AG04450 (cell line): ENCODE results near the gene SDK1. TPM values are rescaled to one million over a fixed set of nuclear protein-coding genes. Genes with fewer than 3 reads are reported as not detected.

Experiments
- CTCF ChIA-PET: fragments of 300-600, 350-600 bp; formaldehyde crosslinking; extraction: SDS; loops from one replicate; lab custom pipeline; 2022; ENCODE audit warnings: antibody characterized with exemption, inconsistent platforms; lab: Charles Lee
- POLR2A ChIA-PET: fragments of 350-600 bp; formaldehyde crosslinking; extraction: SDS; loops from one replicate; lab custom pipeline; 2021; ENCODE audit warnings: antibody characterized with exemption, inconsistent platforms; lab: Yijun Ruan, JAX
- DNase-seq: peaks from one replicate; pipeline ENCODE4 v3.0.0-alpha.2; 2011; ENCODE audit warnings: low read depth, low spot score
- H3K27ac ChIP-seq: one replicate; pipeline ENCODE4 v1.5.1; 2012; ENCODE audit warnings: low read depth, low read length, control low read depth
- H3K27me3 ChIP-seq: one replicate; pipeline ENCODE4 v1.6.0; 2012; ENCODE audit warnings: low read length; ENCODE audit not compliant: control insufficient read depth, insufficient read depth
- H3K4me3 ChIP-seq: 2 replicates; pipeline ENCODE4 v1.5.1; 2011; ENCODE audit warnings: mild to moderate bottlenecking, low read depth, low read length, control low read depth
- H3K9me3 ChIP-seq: 2 replicates; pipeline ENCODE4 v1.5.1; 2012; ENCODE audit warnings: low read length; ENCODE audit not compliant: control insufficient read depth, insufficient read depth
- polyA plus RNA-seq: library from polyadenylated mRNA; depleted of rRNA; stranded (reverse); fragments of >200 nt; gene quantifications from 2 replicates; pipeline ENCODE4 v1.2.3, GENCODE V29; 2011
- TF ChIP-seq, protein P1 (sequence below): IDR thresholded peaks from 2 replicates; pipeline ENCODE4 v1.5.1; 2011; ENCODE audit warnings: low read depth, low read length, control low read depth, inconsistent platforms

SDK1 gene
- polyA plus RNA-seq, 1 experiment = 2.2 TPM

DNA sequence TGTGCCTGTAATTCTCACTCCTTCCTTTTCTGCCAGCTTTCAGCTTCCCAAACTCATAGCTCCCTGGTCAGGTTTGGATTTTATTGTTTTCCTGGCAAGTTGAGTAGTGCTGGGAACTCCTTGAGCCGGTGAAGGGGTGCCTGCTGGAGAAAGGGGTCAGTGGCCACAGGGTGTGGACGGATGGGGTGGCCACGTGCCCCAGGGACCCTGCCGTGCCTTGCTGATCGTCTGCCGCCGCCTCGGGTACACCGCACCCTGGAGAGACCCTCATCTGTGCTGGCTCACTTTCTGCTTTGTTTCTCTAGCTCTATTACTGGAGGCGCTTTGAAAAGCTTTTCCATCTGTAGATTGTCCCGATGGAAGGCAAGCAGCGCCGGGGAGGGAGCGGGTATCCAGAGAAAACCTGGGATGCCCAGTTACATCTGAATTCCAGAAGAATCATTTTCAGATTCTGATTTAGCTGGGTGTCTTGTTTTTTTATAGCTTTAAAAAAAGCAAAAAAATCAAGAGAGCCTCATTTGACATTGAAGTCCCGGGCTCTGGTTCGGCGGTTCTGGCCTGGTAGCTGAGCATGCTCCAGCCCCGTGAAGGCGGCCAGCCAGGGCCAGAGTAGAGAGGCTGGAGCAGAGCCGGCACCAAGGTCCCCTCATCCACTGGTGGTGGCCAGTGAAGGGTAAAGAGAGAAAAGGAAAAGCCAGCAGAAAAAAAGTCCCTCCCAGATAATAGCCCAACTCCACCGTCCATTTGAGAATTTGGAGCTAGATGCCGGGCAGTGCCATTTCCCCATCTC lies 870.1 kb downstream of the SDK1 start:
- POLR2A ChIA-PET = no interaction called here
- Histone ChIP-seq H3K4me3 (no peak overlapping the region), H3K27me3 (no peaks in the 10 kb centered on the region), H3K27ac (no peak overlapping the region), H3K9me3 (peaks cover 97% of the 10 kb centered on the region)
- TF ChIP-seq, protein P1, sequence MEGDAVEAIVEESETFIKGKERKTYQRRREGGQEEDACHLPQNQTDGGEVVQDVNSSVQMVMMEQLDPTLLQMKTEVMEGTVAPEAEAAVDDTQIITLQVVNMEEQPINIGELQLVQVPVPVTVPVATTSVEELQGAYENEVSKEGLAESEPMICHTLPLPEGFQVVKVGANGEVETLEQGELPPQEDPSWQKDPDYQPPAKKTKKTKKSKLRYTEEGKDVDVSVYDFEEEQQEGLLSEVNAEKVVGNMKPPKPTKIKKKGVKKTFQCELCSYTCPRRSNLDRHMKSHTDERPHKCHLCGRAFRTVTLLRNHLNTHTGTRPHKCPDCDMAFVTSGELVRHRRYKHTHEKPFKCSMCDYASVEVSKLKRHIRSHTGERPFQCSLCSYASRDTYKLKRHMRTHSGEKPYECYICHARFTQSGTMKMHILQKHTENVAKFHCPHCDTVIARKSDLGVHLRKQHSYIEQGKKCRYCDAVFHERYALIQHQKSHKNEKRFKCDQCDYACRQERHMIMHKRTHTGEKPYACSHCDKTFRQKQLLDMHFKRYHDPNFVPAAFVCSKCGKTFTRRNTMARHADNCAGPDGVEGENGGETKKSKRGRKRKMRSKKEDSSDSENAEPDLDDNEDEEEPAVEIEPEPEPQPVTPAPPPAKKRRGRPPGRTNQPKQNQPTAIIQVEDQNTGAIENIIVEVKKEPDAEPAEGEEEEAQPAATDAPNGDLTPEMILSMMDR = no peak
- CTCF ChIA-PET = no interaction called here
- DNase-seq = no peak

DNA sequence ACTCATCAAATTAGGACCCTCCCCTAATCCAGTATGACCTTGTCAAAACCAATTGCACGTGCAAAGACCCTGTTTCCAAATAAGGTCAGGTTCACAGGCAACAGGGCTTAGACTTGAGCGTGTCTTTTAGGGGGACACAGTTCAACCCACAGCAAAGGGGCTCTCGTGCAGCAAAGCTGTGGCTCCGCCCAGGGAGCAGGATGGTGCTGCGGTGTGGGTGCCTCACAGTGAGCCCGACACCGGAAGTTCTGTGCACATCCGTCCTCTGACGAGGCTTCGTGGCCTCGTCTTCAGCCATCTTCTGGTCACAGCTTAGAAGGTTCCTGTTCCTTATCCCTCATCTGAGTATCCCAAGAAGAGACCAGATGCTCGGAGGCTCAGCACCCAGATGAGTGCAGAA lies 871.8 kb downstream of the SDK1 start:
- Histone ChIP-seq H3K9me3 (peaks cover 97% of the 10 kb centered on the region), H3K4me3 (no peak overlapping the region), H3K27me3 (no peaks in the 10 kb centered on the region), H3K27ac (no peak overlapping the region)
- TF ChIP-seq, protein P1 = no peak
- ChIA-PET POLR2A (no interaction called here), CTCF (no interaction called here)
- DNase-seq = no peak

GRCh38 chr7:4173615-4174014 lies 872.6 kb downstream of the SDK1 start:
- POLR2A ChIA-PET = no interaction called here
- H3K4me3 ChIP-seq = no peak overlapping the region
- TF ChIP-seq, protein P1 = no peak
- no peak overlapping the region for H3K27ac ChIP-seq
- CTCF ChIA-PET = no interaction called here
- peaks cover 97% of the 10 kb centered on the region for H3K9me3 ChIP-seq
- no peak for DNase-seq
- H3K27me3 ChIP-seq = no peaks in the 10 kb centered on the region

DNA sequence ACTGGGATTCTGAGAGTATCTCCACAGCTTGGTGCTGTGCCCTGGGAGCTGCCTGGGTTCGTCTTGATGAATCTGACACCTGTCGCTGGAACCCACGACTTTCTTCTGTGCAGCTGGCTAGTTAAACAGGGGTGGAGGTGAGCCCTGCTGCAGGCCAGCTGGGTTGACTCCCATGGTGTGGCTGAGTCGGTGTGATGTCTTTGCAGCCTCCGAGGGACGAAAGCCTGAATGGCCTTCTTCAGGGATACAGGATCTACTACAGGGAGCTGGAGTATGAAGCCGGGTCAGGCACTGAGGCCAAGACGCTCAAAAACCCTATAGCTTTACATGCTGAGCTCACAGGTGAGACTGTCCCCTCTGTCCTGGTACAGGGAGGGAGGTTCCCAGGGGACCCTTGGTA lies 873.0 kb downstream of the SDK1 start:
- no peak for DNase-seq
- H3K4me3 ChIP-seq = no peak overlapping the region
- no peaks in the 10 kb centered on the region for H3K27me3 ChIP-seq
- TF ChIP-seq, protein P1 = no peak
- ChIA-PET CTCF (no interaction called here), POLR2A (no interaction called here)
- no peak overlapping the region for H3K27ac ChIP-seq
- H3K9me3 ChIP-seq = peaks cover 97% of the 10 kb centered on the region

DNA sequence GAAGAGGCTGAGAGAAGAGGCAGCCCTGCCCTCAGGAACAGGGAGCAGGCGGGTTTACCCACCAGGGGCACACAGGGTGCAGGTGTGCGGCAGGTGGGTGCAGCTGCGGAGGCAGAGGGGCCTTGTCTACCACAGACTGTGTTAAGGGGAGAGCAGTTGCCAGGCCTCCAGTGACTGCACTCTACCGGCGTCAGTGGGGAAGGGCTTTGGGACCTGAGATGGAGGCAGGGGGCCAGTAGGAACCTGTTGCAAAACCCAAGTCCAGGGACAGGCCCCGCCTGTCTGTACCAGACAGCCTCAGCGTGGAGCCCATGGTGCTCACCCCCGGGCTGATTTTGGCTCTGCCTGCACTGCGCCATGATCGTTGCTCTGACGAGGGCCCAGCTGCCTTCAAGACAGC lies 873.4 kb downstream of the SDK1 start:
- Histone ChIP-seq H3K27ac (no peak overlapping the region), H3K9me3 (peaks cover 97% of the 10 kb centered on the region), H3K4me3 (no peak overlapping the region), H3K27me3 (no peaks in the 10 kb centered on the region)
- ChIA-PET CTCF (no interaction called here), POLR2A (no interaction called here)
- TF ChIP-seq, protein P1 = no peak
- DNase-seq = no peak
